RWPE2 (cell line): ENCODE data around the gene STXBP3.

ENCODE experiments used
- ATAC-seq: fragments of 200-7000 bp; cut with Tn5 transposase; 3 replicates; pipeline ENCODE4 v1.9.1; 2021; ENCODE audit warnings: low read depth
- DNase-seq: peaks from one replicate; pipeline ENCODE4 v3.0.0-alpha.2; 2020; ENCODE audit warnings: low spot score
- H3K27ac ChIP-seq: fragments of 450-650 bp; 2 replicates; pipeline ENCODE4 v1.5.1; 2017; ENCODE audit warnings: mild to moderate bottlenecking; ENCODE audit not compliant: poor library complexity, severe bottlenecking
- H3K27me3 ChIP-seq: fragments of 250-450 bp; sonication (Bioruptor Pico); 2 replicates; pipeline ENCODE4 v1.5.1; 2021; ENCODE audit warnings: mild to moderate bottlenecking, moderate library complexity; ENCODE audit not compliant: insufficient read depth, poor library complexity, severe bottlenecking
- H3K36me3 ChIP-seq: fragments of 250-450 bp; sonication (Bioruptor Pico); 2 replicates; pipeline ENCODE4 v1.5.1; 2020; ENCODE audit warnings: low read depth, mild to moderate bottlenecking, moderate library complexity
- H3K4me1 ChIP-seq: fragments of 250-450 bp; sonication (Bioruptor Pico); 2 replicates; pipeline ENCODE4 v1.5.1; 2021; ENCODE audit warnings: mild to moderate bottlenecking, moderate library complexity; ENCODE audit not compliant: insufficient read depth, poor library complexity, severe bottlenecking
- H3K4me3 ChIP-seq: fragments of 250-450 bp; sonication (Bioruptor Pico); 2 replicates; pipeline ENCODE4 v1.5.1; 2021; ENCODE audit warnings: mild to moderate bottlenecking, moderate library complexity; ENCODE audit not compliant: severe bottlenecking
- H3K9me3 ChIP-seq: fragments of 250-450 bp; sonication (Bioruptor Pico); 2 replicates; pipeline ENCODE4 v1.5.1; 2021; ENCODE audit warnings: mild to moderate bottlenecking, moderate library complexity; ENCODE audit not compliant: severe bottlenecking
- TF ChIP-seq, protein P1 (sequence below): fragments of 450-650 bp; IDR thresholded peaks from one replicate; pipeline ENCODE4 v1.5.1; 2017; ENCODE audit warnings: mild to moderate bottlenecking, moderate library complexity; ENCODE audit not compliant: poor library complexity, severe bottlenecking

STXBP3 gene

DNA sequence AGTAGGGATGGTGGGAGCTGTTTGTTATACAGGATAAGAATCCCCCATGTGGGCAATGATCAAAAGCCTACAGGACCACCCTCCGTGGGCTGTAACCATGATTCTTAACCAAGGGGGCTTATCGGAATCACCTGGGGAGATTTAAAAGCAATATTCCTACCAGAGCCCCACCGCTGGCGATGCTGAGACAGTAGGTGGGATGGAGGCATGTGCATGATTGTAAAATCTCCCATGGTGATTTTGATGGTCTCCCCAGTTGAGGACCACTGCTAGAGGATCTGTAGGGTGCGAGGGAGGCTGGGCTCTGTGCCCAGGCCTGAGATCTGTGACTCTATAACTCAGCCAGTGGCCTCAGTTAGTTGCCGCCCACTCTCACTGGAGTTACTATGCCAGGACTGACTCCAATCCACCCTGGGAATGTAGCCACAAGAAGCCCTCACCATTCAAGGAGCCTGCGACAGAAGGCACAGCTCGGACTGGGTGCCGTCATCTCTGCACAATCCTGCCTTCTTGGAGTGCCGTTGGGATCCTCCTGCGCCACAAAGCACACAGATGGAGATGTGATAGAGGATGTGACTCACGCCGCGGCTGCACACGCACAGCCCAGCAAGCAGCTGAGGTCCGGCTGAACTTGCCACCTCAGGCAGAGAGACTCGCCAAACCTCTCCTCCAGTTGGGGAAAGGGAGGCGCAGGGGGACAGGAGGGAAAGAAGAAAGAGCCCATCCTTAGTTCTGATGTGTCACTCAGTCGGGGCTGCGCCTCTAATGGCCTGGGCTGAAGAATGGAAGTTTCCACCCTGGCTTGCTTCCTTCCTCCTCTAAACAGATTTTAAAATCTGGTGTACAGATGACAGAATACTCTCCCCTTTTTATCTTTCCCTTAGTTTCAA lies 83.9 kb downstream of the STXBP3 start:
- H3K27me3 ChIP-seq: no peaks in the 10 kb centered on the region
- TF ChIP-seq, protein P1, sequence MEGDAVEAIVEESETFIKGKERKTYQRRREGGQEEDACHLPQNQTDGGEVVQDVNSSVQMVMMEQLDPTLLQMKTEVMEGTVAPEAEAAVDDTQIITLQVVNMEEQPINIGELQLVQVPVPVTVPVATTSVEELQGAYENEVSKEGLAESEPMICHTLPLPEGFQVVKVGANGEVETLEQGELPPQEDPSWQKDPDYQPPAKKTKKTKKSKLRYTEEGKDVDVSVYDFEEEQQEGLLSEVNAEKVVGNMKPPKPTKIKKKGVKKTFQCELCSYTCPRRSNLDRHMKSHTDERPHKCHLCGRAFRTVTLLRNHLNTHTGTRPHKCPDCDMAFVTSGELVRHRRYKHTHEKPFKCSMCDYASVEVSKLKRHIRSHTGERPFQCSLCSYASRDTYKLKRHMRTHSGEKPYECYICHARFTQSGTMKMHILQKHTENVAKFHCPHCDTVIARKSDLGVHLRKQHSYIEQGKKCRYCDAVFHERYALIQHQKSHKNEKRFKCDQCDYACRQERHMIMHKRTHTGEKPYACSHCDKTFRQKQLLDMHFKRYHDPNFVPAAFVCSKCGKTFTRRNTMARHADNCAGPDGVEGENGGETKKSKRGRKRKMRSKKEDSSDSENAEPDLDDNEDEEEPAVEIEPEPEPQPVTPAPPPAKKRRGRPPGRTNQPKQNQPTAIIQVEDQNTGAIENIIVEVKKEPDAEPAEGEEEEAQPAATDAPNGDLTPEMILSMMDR: no peak
- H3K9me3 ChIP-seq: no peaks in the 10 kb centered on the region
- peak overlapping the region; percentile 95 for H3K27ac ChIP-seq
- no peak overlapping the region for H3K4me3 ChIP-seq
- DNase-seq (peak; percentile 82), ATAC-seq (peak; percentile 60)
- H3K36me3 ChIP-seq: no peaks in the 10 kb centered on the region
- peaks cover 39% of the 10 kb centered on the region for H3K4me1 ChIP-seq

DNA sequence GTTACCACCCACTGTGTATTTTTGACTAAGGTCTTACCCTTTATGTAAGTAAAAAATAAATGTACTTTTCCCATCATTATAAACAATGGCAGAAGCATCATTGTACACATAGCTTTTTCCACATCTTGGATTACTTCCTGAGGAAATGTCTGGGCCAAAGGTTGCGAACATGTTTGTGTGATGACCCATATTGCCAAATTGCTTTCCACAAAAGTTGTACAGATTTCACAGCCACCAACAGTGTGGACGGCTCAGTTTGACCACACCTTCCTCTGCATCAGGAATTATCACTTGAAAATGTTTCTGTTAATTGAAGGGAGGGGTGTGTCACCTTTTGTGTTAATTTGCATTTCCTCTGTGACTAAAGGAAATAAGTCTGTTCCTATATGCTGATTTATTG lies 84.8 kb downstream of the STXBP3 start:
- H3K27ac ChIP-seq: peak overlapping the region; percentile 95
- DNase-seq (no peak), ATAC-seq (no peak)
- H3K36me3 ChIP-seq: no peaks in the 10 kb centered on the region
- no peak overlapping the region for H3K4me3 ChIP-seq
- no peaks in the 10 kb centered on the region for H3K27me3 ChIP-seq
- H3K9me3 ChIP-seq: no peaks in the 10 kb centered on the region
- H3K4me1 ChIP-seq: peaks cover 39% of the 10 kb centered on the region
- TF ChIP-seq, protein P1: no peak

DNA sequence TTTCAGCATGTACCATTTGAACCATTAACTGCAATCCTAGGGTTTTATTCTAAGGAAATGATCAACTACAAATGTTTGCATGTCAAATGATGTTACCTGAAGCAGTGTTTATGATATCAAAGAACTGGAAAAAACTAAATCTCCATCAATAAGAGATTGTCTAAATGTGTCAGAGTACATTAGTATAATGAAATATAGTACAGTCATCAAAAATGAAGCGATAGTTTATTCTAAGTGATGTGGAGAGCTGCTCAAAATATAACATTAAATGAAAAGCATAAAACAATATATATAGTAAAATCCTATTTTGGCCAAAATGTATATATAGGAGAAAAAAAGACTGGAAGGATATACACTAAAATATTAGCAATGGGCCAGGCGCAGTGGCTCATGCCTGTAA lies 86.5 kb downstream of the STXBP3 start:
- no peak for ATAC-seq
- TF ChIP-seq, protein P1: no peak

DNA sequence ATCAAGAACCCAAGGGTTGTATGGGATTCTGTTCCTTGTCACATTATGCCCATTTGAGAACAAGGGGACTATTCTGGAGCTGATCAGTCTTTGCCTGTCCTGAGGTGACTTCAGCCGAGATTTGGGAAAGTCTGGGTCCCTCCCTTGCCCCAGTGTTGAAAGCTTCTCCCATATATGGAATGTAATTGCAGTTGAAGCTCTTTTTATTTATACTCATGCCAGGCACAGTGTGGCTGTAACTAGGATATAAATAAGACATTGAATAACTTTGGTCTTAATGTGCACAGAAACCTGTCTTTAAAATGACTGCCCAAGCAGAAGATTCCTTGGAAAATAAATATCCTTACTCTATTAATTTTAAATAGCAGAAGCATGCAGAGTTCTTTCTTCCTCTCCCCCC lies 95.2 kb downstream of the STXBP3 start:
- ATAC-seq: no peak
- Histone ChIP-seq H3K4me3 (no peak overlapping the region), H3K36me3 (no peaks in the 10 kb centered on the region), H3K27ac (no peak overlapping the region), H3K27me3 (no peaks in the 10 kb centered on the region), H3K9me3 (no peaks in the 10 kb centered on the region), H3K4me1 (peaks cover 11% of the 10 kb centered on the region)
- no peak for DNase-seq
- TF ChIP-seq, protein P1: no peak

More for the DNA sequence above, 86.5 kb downstream of the STXBP3 start:
- DNase-seq: no peak
- Histone ChIP-seq H3K4me1 (peaks cover 36% of the 10 kb centered on the region), H3K27ac (no peak overlapping the region), H3K27me3 (no peaks in the 10 kb centered on the region), H3K9me3 (no peaks in the 10 kb centered on the region), H3K36me3 (no peaks in the 10 kb centered on the region), H3K4me3 (no peak overlapping the region)
